Endothelial cell of umbilical vein (primary cell): ENCODE results near the gene TMEM121. TPM values are rescaled to one million over a fixed set of nuclear protein-coding genes. Genes with fewer than 3 reads are reported as not detected.

ENCODE experiments used
- BruUV-seq: library from RNA; stranded (reverse); fragments of 400-500 nt; replicated peaks from 2 replicates; lab custom pipeline; 2021; lab: Mats Ljungman, UMichigan
- CTCF ChIA-PET: fragments of 300-600, 350-600 bp; sonication (Branson Sonifier 250); formaldehyde crosslinking; loops from one replicate; lab custom pipeline; 2021; ENCODE audit warnings: antibody characterized with exemption, inconsistent platforms; lab: Charles Lee
- POLR2A ChIA-PET: fragments of 300-600, 350-600 bp; sonication (Branson Sonifier 250); formaldehyde crosslinking; loops from one replicate; lab custom pipeline; 2021; ENCODE audit warnings: antibody characterized with exemption, inconsistent platforms; lab: Charles Lee
- DNase-seq: peaks from one replicate; pipeline ENCODE4 v3.0.0-alpha.2; 2011; ENCODE audit warnings: low read depth, low spot score
- FAIRE-seq: peaks from 2 replicates; lab custom pipeline; 2011; peaks lifted over from hg19 to GRCh38; lab: Jason Lieb, UNC
- H2AFZ ChIP-seq: 2 replicates; pipeline ENCODE4 v1.6.0; 2012; ENCODE audit warnings: low read depth, low read length, control low read depth, inconsistent platforms
- H3K27ac ChIP-seq: 2 replicates; pipeline ENCODE4 v1.5.1; 2011; ENCODE audit warnings: low read depth, mild to moderate bottlenecking, control low read depth, low read length, moderate library complexity; ENCODE audit not compliant: insufficient read depth
- H3K27me3 ChIP-seq, 2 experiments: 2 replicates each; pipeline versions ENCODE4 v1.6.0 to v1.6.1; 2011; ENCODE audit warnings: low read length in 2 of 2, mixed read lengths in 1 of 2; ENCODE audit not compliant: control insufficient read depth in 2 of 2, insufficient read depth in 2 of 2
- H3K36me3 ChIP-seq, 2 experiments: 2 replicates in 1 of 2; 3 replicates in 1 of 2; pipeline ENCODE4 v1.5.1; 2011; ENCODE audit warnings: low read length in 2 of 2, mild to moderate bottlenecking in 1 of 2, moderate library complexity in 1 of 2; ENCODE audit not compliant: control insufficient read depth in 2 of 2, insufficient read depth in 2 of 2; ENCODE audit errors: extremely low read depth in 1 of 2
- H3K4me1 ChIP-seq: 3 replicates; pipeline ENCODE4 v1.5.1; 2011; ENCODE audit warnings: mild to moderate bottlenecking, low read length; ENCODE audit not compliant: control insufficient read depth, insufficient read depth; ENCODE audit errors: extremely low read depth
- H3K4me2 ChIP-seq: 2 replicates; pipeline ENCODE4 v1.6.1; 2011; ENCODE audit warnings: low read length, control low read depth, mixed read lengths; ENCODE audit not compliant: insufficient read depth
- H3K4me3 ChIP-seq, 3 experiments: fragments of 200-600 bp in 1 of 3; sonication (generic), shearing (Covaris generic) in 1 of 3; replicated peaks in 1 of 3; 2 replicates each; pipeline ENCODE4 v1.5.1; 2011 to 2016; ENCODE audit warnings: control low read depth in 3 of 3, low read length in 3 of 3, mild to moderate bottlenecking in 2 of 3, inconsistent platforms in 1 of 3, low read depth in 1 of 3, moderate library complexity in 1 of 3; ENCODE audit not compliant: insufficient read depth in 1 of 3
- H3K79me2 ChIP-seq: 2 replicates; pipeline ENCODE4 v1.6.0; 2012; ENCODE audit warnings: low read length, inconsistent platforms; ENCODE audit not compliant: control insufficient read depth, insufficient read depth
- H3K9ac ChIP-seq: replicated peaks from 2 replicates; pipeline ENCODE3; 2011; ENCODE audit warnings: low read length, control low read depth; ENCODE audit not compliant: insufficient read depth; ENCODE audit errors: extremely low read depth
- H3K9me1 ChIP-seq: replicated peaks from 3 replicates; pipeline ENCODE4 v1.6.0; 2011; ENCODE audit warnings: mild to moderate bottlenecking, low read length; ENCODE audit not compliant: control insufficient read depth, insufficient read depth; ENCODE audit errors: extremely low read depth
- H3K9me3 ChIP-seq: replicated peaks from 2 replicates; pipeline ENCODE4 v1.5.1; 2012; ENCODE audit warnings: low read length, inconsistent platforms; ENCODE audit not compliant: control insufficient read depth, insufficient read depth
- H4K20me1 ChIP-seq: replicated peaks from 2 replicates; pipeline ENCODE3; 2011; ENCODE audit warnings: mild to moderate bottlenecking, low read length; ENCODE audit not compliant: control insufficient read depth, insufficient read depth; ENCODE audit errors: extremely low read depth
- EZH2 ChIP-seq: IDR thresholded peaks from 2 replicates; pipeline ENCODE4 v1.6.1; 2012; ENCODE audit warnings: borderline replicate concordance, low read depth, mild to moderate bottlenecking, moderate library complexity, low read length, inconsistent platforms; ENCODE audit not compliant: severe bottlenecking
- FOS ChIP-seq: IDR thresholded peaks from 2 replicates; pipeline ENCODE4 v1.6.1; 2011; ENCODE audit warnings: mild to moderate bottlenecking, low read length, moderate library complexity, borderline replicate concordance; ENCODE audit not compliant: insufficient read depth
- GATA2 ChIP-seq: IDR thresholded peaks from 2 replicates; pipeline ENCODE4 v1.7.0; 2011; ENCODE audit warnings: low read depth, mild to moderate bottlenecking, moderate library complexity, mixed read lengths, low read length; ENCODE audit not compliant: insufficient read length, insufficient read depth
- JUN ChIP-seq: IDR thresholded peaks from 2 replicates; pipeline ENCODE4 v1.6.1; 2011; ENCODE audit warnings: borderline replicate concordance, low read depth; ENCODE audit not compliant: insufficient read length, insufficient read depth
- MYC ChIP-seq: IDR thresholded peaks from one replicate; pipeline ENCODE4 v1.6.1; 2011; ENCODE audit warnings: mild to moderate bottlenecking, low read depth, low read length
- POLR2A ChIP-seq: IDR thresholded peaks from 2 replicates; pipeline ENCODE4 v1.6.1; 2012; ENCODE audit warnings: low read depth, mild to moderate bottlenecking, control low read depth, low read length
- POLR2AphosphoS5 ChIP-seq: IDR thresholded peaks from 2 replicates; pipeline ENCODE4 v1.6.1; 2012; ENCODE audit warnings: low read depth, mild to moderate bottlenecking, control low read depth, low read length, moderate library complexity; ENCODE audit not compliant: insufficient read depth
- dilution Hi-C: fragments of 300-500 bp; cut with MboI; formaldehyde crosslinking; loops from one replicate; pipeline ENCODE4 v1.15.0; 2019; ENCODE audit warnings: low sequenced_read_pairs; ENCODE audit not compliant: extremely low pct_ligation_motif_present
- intact Hi-C: fragments of 100-400 bp; cut with micrococcal nuclease; formaldehyde crosslinking; loops from one replicate; pipeline ENCODE4 v1.10.0; 2022
- polyA plus RNA-seq, 4 experiments: library from polyadenylated mRNA; depleted of rRNA in 3 of 4; stranded (reverse) in 3 of 4; unstranded in 1 of 4; fragments of >200 nt; gene quantifications; 2 replicates each; pipeline versions ENCODE4 v1.2.1 to v1.2.3, GENCODE V29; 2011 to 2012; ENCODE audit warnings: missing spikeins in 1 of 4
- total RNA-seq: library from RNA; stranded (reverse); gene quantifications from 2 replicates; pipeline ENCODE4 v1.2.3, GENCODE V29; 2021
- TF ChIP-seq, protein P1 (sequence below), 2 donors: IDR thresholded peaks; 1 replicate in 1 of 2; 2 replicates in 1 of 2; pipeline ENCODE4 v1.5.1; 2011; ENCODE audit warnings: low read length in 2 of 2, mild to moderate bottlenecking in 2 of 2, moderate library complexity in 2 of 2, control low read depth in 1 of 2, inconsistent platforms in 1 of 2, low read depth in 1 of 2; ENCODE audit not compliant: insufficient read depth in 1 of 2; ENCODE audit errors: extremely low read depth in 1 of 2
- TF ChIP-seq, protein P2 (sequence below): IDR thresholded peaks from 2 replicates; pipeline ENCODE4 v1.6.1; 2011; ENCODE audit not compliant: insufficient read depth, insufficient read length

TMEM121 gene
- total and polyA plus RNA-seq, 2 donors (not counting 3 experiments of a cell fraction or from before 2014, with no cell fraction given), result 4.8 to 7.7 TPM

DNA sequence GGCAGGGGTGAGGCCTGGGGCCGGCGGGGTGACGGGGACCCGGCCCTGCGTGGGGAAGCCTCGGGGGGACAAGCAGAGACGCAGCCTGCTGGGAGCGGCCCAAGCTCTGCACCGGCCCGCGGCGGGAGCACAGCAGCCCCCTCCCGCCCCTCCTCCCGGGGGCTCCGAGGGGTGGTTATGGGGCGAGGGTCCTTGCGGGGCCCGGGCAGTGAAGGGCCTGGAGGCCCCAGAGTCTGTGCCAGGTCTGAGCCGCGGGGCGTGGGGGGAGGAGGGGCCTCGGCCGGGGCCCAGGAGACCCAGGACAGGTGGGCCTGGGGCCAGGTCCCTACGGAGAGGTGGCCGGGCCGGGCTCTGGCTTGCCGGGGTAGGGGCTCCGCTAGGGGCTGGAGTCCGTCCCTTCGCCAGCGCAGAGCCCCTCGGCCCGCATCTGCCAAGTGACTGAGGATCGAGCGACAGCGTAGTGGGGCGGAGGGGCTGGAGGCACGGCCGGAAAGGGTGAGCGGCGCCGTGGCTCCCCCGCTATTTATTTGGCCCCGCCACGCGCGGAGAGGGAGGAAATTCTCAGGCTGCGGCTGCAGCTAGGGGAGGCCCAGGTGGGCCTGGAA, 495 bp downstream of the TMEM121 start:
- Histone ChIP-seq H3K27me3 (peaks cover 6 to 7% of the 10 kb centered on the region in 2 experiments), H3K9me1 (no peaks in the 10 kb centered on the region), H2AFZ (peak overlapping the region; percentile 63), H3K4me3 (peak overlapping the region; percentile 45 to 63 (median 55)), H3K4me1 (peaks cover 17% of the 10 kb centered on the region), H3K9me3 (no peaks in the 10 kb centered on the region), H3K27ac (no peak overlapping the region), H3K79me2 (no peaks in the 10 kb centered on the region), H4K20me1 (no peaks in the 10 kb centered on the region), H3K9ac (no peak overlapping the region), H3K4me2 (peak overlapping the region; percentile 61), H3K36me3 (no peaks in the 10 kb centered on the region)
- POLR2A ChIA-PET, result no interaction called here
- DNase-seq (no peak), FAIRE-seq (no peak)
- CTCF ChIA-PET, result interaction anchor here (0.6 to 2.7 kb wide), 2 partner anchors 46 to 156 kb away, joined by 3 to 35 read pairs; no protein-coding TSS in a partner anchor
- intact Hi-C loops (no loop called here), dilution Hi-C loops (no loop called here)
- TF ChIP-seq, protein P1, sequence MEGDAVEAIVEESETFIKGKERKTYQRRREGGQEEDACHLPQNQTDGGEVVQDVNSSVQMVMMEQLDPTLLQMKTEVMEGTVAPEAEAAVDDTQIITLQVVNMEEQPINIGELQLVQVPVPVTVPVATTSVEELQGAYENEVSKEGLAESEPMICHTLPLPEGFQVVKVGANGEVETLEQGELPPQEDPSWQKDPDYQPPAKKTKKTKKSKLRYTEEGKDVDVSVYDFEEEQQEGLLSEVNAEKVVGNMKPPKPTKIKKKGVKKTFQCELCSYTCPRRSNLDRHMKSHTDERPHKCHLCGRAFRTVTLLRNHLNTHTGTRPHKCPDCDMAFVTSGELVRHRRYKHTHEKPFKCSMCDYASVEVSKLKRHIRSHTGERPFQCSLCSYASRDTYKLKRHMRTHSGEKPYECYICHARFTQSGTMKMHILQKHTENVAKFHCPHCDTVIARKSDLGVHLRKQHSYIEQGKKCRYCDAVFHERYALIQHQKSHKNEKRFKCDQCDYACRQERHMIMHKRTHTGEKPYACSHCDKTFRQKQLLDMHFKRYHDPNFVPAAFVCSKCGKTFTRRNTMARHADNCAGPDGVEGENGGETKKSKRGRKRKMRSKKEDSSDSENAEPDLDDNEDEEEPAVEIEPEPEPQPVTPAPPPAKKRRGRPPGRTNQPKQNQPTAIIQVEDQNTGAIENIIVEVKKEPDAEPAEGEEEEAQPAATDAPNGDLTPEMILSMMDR (IDR thresholded peaks at IDR 0.05; ENCODE audit: extremely low read depth in 1 of 2, insufficient read depth in 1 of 2, low read depth in 1 of 2, low read length in 2 of 2), result no peak
- TF ChIP-seq POLR2AphosphoS5, result no peak
- BruUV-seq, result no TSS peak

DNA sequence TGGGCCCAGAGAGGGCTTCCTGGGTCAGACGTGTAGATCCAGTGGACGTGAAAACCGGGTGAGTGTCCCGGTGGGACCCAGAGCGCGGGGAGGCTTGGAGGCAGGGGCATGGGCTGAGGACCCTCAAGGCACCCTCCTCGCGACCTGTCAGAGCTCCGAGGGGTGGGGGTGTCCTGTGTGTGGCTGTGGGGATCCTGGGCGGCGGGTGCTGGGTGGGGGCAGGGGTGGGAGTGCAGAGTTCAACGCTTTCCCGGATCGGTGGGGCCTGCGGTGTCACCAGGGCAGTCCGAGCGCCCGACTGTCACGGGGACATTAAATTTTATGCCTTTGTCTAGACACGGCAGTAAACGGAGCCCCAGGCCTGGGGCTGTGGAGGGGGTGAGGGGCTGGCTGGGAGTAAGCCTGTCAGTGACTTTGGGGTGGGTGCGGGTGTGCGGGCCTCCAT, 1.0 kb downstream of the TMEM121 start:
- no peak for DNase-seq
- Histone ChIP-seq H3K9me3 (no peaks in the 10 kb centered on the region), H3K9ac (no peak overlapping the region), H3K4me3 (peak overlapping the region; percentile 45 to 63 (median 55)), H4K20me1 (no peaks in the 10 kb centered on the region), H3K27ac (no peak overlapping the region), H3K27me3 (peaks cover 6 to 7% of the 10 kb centered on the region in 2 experiments), H3K79me2 (no peaks in the 10 kb centered on the region), H2AFZ (peak overlapping the region; percentile 63), H3K36me3 (no peaks in the 10 kb centered on the region), H3K4me1 (peaks cover 17% of the 10 kb centered on the region), H3K9me1 (no peaks in the 10 kb centered on the region), H3K4me2 (peak overlapping the region; percentile 61)
- intact Hi-C loops, result no loop called here
- BruUV-seq, result no TSS peak
- FAIRE-seq, result no peak
- dilution Hi-C loops, result no loop called here
- POLR2A ChIA-PET, result no interaction called here
- TF ChIP-seq, protein P2, sequence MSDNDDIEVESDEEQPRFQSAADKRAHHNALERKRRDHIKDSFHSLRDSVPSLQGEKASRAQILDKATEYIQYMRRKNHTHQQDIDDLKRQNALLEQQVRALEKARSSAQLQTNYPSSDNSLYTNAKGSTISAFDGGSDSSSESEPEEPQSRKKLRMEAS, result no peak
- TF ChIP-seq GATA2, result no peak
- TF ChIP-seq EZH2, result no peak
- no peak for TF ChIP-seq POLR2AphosphoS5
- TF ChIP-seq JUN, result no peak
- no peak for TF ChIP-seq FOS
- TF ChIP-seq POLR2A, result no peak
- TF ChIP-seq, protein P1 (IDR thresholded peaks at IDR 0.05; ENCODE audit: extremely low read depth in 1 of 2, insufficient read depth in 1 of 2, low read depth in 1 of 2, low read length in 2 of 2), result no peak
- no peak for TF ChIP-seq MYC
- CTCF ChIA-PET, result interaction anchor here (0.6 to 2.7 kb wide), 3 partner anchors 38 to 156 kb away, joined by 3 to 35 read pairs (median 13); no protein-coding TSS in a partner anchor
